Hematopoietic multipotent progenitor cell (in vitro differentiated cells): ENCODE data around the gene DCTD. TPM values are rescaled to one million over a fixed set of nuclear protein-coding genes. Genes with fewer than 3 reads are reported as not detected.
"Not testable (repeated sequence)": the region's sequence is repeated elsewhere in the genome, so short reads cannot be mapped to it uniquely, and the experiment has no call there.

Experiments
- DNase-seq, 3 donors: peaks; one replicate each; pipeline ENCODE4 v3.0.0-alpha.2; 2011 to 2015; ENCODE audit warnings: low read depth in 2 of 3, low spot score in 2 of 3
- total RNA-seq: library from RNA; depleted of rRNA; stranded (reverse); fragments of >200 nt; gene quantifications from one replicate; pipeline ENCODE4 v1.2.3, GENCODE V29; 2012

Gene DCTD
- total RNA-seq, 1 donor: 62.5 TPM

- DNase-seq: no peak
These were observed 5.5 kb upstream of the DCTD start for GRCh38 chr4:182922501-182923284.

DNA sequence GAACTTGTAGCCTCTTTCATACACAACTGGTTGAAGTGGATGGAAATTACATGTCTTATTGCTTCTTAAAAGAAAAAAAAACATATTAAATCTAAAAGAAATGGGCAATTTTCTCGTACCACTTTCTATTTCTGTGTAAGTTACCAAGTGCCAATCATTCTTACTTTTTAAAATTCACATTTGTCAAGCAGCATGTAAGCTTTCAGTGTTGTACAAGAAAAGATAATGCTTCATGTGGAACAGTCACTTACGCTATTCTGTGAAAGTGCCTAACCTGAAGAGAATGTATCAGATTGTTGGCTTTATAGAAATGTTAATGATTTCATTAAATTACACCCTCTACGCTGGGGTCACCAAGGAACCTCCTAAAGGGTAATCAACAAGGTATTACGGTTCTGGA lies 4.4 kb upstream of the DCTD start:
- no peak for DNase-seq

- no peak for DNase-seq
These were observed 3.5 kb upstream of the DCTD start for GRCh38 chr4:182920676-182921075.

DNA sequence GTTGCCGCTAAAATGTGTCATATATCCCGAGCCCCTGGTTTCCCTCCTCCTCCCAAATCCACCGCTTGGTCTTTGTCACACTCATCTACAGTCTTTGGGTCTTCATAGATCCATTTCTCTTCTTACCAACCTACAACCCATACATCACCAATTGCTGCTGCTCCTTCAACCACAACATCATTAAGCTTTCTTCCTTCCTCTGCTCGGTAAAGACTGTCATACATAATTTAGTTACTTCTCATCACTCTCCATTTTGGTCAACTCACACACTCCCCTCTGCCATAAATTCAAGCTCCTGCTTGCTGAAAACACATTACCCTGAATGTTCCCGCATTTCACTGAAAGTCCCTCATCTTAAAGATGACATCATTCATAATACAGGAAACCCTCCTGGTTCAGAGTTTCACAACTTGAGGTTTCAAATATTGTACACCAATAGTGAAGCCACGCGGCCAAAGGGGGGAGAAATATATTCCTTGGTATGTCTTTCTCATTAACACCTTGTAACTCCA lies 1.7 kb upstream of the DCTD start:
- DNase-seq: peak in 2 of 3 donors; percentile 43 to 61

- peak in 1 of 3 donors; percentile 20 for DNase-seq
These were observed 940 bp upstream of the DCTD start for GRCh38 chr4:182918044-182918607.

DNA sequence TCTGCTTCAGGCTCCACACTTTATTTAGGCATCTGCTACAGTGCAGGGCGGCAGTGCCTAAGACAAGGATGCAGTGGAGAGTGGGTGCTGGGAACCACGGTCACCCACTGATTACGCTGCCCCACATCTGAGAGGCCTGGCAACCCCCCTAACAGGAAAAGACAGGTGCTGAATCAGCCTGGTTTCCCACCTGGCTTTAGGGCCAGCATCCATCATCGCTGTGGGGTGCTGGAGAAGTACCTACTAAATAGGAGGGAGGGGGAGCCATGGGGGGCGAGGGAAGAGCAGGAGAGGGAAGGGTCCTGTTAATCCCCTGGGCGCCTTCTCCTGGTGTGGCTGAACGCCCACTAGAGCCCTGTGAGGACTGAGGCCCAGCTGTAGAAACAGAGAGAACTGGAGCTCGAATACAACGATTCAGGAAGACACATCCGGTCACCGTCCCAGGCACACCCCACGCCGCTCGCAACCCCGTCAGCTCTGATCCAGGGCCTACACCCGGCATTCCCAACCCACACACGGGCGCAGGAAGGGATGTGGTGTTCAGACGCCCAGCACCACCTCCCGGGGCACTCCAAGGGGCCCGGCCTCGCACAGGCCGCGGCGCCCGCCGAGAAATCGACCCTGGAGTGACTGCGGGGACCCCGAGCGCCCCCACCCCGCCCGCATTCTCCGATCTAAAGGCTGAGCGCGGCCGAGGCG lies 554 bp downstream of the DCTD start:
- peak in 2 of 3 donors; percentile 24 to 26 for DNase-seq

DNA sequence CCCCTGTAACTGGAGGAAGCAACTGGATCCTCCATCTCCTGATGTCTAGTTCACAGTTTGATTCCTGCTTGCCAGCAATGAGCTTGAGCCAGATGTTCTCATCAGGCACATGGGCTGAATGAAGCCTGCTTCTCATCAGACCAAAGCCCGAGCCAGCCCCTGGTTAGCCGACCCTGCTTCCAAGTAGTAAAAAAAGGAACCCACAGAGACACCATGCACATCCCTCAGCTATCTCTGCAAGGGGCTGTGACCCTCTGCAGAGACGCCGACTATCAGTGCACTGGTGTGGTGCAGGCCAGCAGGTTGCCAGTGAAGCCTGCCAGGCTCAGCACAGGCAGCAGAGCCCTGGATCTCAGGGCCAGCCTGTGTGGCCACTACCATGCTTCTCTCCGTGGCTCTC lies 2.8 kb downstream of the DCTD start:
- DNase-seq: no peak

DNA sequence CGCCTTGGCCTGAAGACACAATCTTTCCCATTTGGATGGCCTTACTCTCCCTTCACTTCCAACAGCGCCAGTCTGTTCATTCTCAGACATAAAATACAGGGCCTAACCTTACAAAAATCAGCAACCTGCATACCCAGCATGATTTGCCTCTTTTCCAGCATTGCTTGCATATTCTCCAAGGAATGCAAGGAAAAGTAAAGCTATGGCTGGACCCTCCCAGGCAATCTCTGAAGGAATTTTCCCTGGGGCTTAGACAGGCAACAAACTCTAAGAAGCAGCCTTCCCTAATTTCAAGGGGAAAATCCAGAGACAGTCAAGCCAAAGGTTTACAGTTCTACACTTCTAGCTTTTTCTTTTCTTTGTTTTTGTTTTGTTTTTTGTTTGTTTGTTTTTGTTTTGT lies 3.6 kb downstream of the DCTD start:
- no peak for DNase-seq

DNA sequence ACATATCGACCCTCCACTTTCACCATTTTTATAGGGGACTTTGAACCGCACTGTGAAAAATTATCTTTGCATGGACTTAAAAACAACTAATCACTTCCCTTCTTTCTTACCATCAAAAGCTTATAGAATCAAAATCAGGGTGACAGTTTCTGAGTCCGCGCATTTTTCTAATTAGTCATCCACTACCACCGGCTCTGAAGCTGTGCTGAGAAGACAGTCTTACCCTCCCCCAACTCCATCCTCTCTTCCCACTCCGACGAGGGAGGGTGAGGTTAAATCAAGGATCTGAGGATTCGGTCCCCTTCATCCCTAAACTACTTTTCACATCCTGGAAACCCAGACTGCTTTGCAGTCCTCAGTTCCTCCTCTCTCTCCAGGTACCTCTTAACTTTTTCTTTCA lies 4.2 kb downstream of the DCTD start:
- no peak for DNase-seq

DNA sequence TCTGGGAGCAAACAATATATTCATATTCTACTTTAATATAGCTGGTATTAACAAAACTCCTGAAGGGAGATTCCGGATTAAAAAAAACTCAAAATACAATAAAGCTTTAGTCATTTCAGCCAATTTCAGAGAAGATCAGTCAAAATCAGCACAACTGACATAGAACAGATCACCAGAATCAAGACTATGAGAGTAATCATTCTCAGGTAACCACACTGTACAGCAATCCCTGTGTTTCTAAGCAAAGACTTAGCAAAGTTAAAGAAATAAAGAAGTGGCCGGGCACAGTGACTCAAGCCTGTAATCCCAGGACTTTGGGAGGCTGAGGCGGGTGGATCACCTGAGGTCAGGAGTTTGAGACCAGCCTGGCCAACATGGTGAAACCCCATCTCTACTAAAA lies 9.1 kb downstream of the DCTD start:
- DNase-seq: no peak

DNA sequence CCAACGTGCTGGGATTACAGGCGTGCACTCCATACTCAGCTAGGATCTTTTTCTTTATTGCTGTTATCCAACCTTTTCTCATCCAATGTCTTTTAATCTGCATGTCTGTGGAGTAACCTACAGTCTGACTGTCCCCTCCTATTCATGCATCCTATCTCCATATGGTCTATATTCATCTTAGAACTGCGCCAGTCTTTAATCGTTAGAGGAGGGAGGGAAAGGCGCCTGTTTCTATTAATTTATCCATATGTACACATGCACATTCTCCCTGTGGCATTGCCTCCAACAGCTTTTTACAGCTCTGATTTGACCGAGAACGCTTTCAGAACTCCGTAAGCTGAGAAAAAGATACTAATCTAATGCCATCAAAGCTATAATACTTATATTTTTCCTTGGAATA lies 9.8 kb downstream of the DCTD start:
- DNase-seq: no peak

DNA sequence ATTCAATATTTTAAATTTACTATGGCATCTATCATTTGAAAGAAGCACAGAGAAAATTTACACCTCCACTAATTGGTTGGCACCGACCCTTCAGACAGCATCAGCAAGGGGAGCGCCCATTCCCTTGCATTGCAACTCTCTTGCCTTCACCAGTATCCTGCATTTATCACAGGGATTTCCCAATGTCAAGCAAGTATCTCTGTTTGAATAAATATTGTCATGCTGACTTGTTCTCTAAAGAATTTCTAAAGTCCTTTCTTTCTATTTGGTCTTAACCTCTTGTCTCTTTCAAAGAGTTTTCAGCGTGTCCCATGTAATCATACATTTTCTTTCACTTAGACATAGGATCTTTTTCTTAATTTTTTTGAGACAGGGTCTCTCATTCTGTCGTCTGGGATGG lies 10.4 kb downstream of the DCTD start:
- no peak for DNase-seq

DNA sequence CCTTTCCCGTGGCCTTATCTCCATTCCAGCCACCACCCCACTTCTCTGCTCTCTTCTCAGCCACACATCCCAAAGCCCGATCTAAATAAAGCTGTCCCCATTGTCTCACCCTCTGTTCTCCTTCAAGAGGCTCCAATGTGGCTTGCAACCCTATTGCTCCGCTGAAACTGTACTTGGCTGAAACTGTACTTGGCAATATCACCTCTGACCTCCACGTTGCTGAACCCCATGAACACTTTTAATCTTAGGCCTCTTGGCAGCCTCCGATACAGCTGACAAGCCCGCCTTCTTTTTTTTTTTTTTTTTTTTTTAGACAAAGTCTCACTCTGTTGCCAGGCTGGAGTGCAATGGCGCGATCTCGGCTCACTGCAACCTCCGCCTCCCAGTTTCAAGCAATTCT lies 12.1 kb downstream of the DCTD start:
- no peak for DNase-seq

DNA sequence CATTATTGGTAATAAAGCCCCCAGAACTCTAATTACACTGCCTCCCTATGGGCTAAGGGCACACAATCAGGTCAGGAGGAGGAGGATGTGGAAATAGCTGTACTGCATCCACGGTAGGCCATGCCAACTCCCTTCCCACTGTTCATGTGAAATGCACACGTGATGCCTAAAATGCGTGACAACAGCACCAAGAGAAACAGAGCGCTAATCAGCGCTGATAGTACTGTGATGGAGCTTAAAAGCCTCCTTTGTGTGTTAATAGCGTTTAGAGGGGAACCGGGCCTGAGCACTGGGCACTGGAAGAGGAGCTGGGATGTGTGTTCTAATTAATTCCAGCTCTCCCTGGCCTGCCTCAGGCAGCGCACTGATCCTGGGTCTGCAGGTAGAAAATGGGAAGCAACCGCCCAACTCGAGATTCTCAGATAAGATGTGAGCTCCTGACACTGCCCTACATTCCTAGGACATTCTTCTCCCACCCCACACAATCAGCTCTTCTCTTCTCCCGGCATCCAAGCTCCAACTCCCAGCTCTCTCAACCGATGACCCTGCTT lies 12.9 kb downstream of the DCTD start:
- DNase-seq: no peak

GRCh38 chr4:182903013-182903412 lies 14.2 kb downstream of the DCTD start:
- no peak for DNase-seq

DNA sequence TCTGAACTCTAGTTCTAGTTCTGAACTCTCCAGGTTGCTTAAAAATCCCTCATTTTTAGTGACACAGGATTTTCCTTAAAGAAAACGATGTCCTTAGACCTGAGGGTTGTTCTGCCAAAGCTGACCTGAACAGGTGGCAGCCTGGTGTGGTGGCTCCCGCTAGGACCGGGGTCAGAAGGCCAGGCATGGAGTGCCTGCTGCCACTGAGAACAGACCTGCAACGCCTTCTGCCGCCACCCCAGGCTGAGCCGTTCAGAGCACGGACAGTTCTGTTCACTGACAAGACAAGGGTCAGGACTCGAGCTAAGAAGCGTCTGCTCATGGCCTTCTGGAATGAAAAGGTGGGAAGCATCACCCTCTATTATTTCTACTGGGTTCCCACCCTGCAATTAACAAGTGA lies 15.8 kb downstream of the DCTD start:
- DNase-seq: no peak

- DNase-seq: not testable (repeated sequence)
These were observed 17.2 kb downstream of the DCTD start for GRCh38 chr4:182900021-182900420.

- no peak for DNase-seq
These were observed 18.7 kb downstream of the DCTD start for GRCh38 chr4:182898479-182898799.

GRCh38 chr4:182897601-182898478 lies 19.3 kb downstream of the DCTD start:
- no peak for DNase-seq

GRCh38 chr4:182896421-182896820 lies 20.8 kb downstream of the DCTD start:
- DNase-seq: no peak
